ENCODE measurements around the gene ZFAND3. TPM values are rescaled to one million over a fixed set of nuclear protein-coding genes. Genes with fewer than 3 reads are reported as not detected.
A peak's percentile ranks its signal among the peaks of the same experiment; 100 is the strongest.

The ZFAND3 gene
- total RNA-seq, 1 experiment from 2014 or later, result 107 TPM

GRCh38 chr6:37930288-37930971 lies 110.9 kb downstream of the ZFAND3 start:
- no TSS peak for BruUV-seq (replicated peaks)
- H3K36me3 ChIP-seq (ENCODE audit: control insufficient read depth, insufficient read depth, low read length), result no peaks in the 10 kb centered on the region
- H3K27me3 ChIP-seq (replicated peaks; ENCODE audit: control insufficient read depth, insufficient read depth, low read length), result no peaks in the 10 kb centered on the region
- Mint-ChIP-seq H3K27ac (ENCODE audit: unreplicated experiment) (no peak overlapping the region), H3K4me3 (ENCODE audit: unreplicated experiment) (no peak overlapping the region), H3K4me1 (ENCODE audit: low read depth, unreplicated experiment) (peaks cover 7% of the 10 kb centered on the region), H3K27me3 (ENCODE audit: insufficient read depth, unreplicated experiment) (no peaks in the 10 kb centered on the region), H3K9me3 (ENCODE audit: unreplicated experiment) (no peaks in the 10 kb centered on the region), H3K36me3 (ENCODE audit: insufficient read depth, unreplicated experiment) (peaks cover 25% of the 10 kb centered on the region)
- peaks cover 18% of the 10 kb centered on the region; the same call in 1 of the 2 replicates for H3K4me1 ChIP-seq
- no peak overlapping the region for H3K4me3 ChIP-seq (ENCODE audit: low read depth, low read length)
- no peaks in the 10 kb centered on the region for H3K9me3 ChIP-seq
- DNase-seq, result no peak
- POLR2A ChIA-PET, result interaction anchor here (0.6 kb wide), 1 partner anchor 58 kb away, joined by 4 read pairs; no protein-coding TSS in a partner anchor
- no peak for TF ChIP-seq CTCF (IDR thresholded peaks at IDR 0.05; ENCODE audit: insufficient read depth in 1 of 2, low read depth in 1 of 2, low read length in 1 of 2, severe bottlenecking in 1 of 2, unreplicated experiment in 1 of 2)
- intact Hi-C loops (cut with micrococcal nuclease; ENCODE audit: unreplicated experiment), result no loop called here
- CTCF ChIA-PET, result interaction anchor here (0.6 kb wide), 1 partner anchor 112 kb away, joined by 3 read pairs; no protein-coding TSS in a partner anchor

- no peaks in the 10 kb centered on the region for H3K9me3 Mint-ChIP-seq (ENCODE audit: unreplicated experiment)
- POLR2A ChIA-PET, result no interaction called here
- no peaks in the 10 kb centered on the region for H3K9me3 ChIP-seq
- no peak overlapping the region for H3K4me3 Mint-ChIP-seq (ENCODE audit: unreplicated experiment)
- DNase-seq, result no peak
- TF ChIP-seq CTCF (IDR thresholded peaks at IDR 0.05; ENCODE audit: insufficient read depth in 1 of 2, low read depth in 1 of 2, low read length in 1 of 2, severe bottlenecking in 1 of 2, unreplicated experiment in 1 of 2), result no peak
- CTCF ChIA-PET, result no interaction called here
- peaks cover 18% of the 10 kb centered on the region; the same call in 1 of the 2 replicates for H3K4me1 ChIP-seq
- peaks cover 7% of the 10 kb centered on the region for H3K4me1 Mint-ChIP-seq (ENCODE audit: low read depth, unreplicated experiment)
- intact Hi-C loops (cut with micrococcal nuclease; ENCODE audit: unreplicated experiment), result no loop called here
- no peaks in the 10 kb centered on the region for H3K27me3 ChIP-seq (replicated peaks; ENCODE audit: control insufficient read depth, insufficient read depth, low read length)
- no peak overlapping the region for H3K27ac Mint-ChIP-seq (ENCODE audit: unreplicated experiment)
- no peaks in the 10 kb centered on the region for H3K27me3 Mint-ChIP-seq (ENCODE audit: insufficient read depth, unreplicated experiment)
- H3K36me3 ChIP-seq (ENCODE audit: control insufficient read depth, insufficient read depth, low read length), result no peaks in the 10 kb centered on the region
- TSS peak; percentile 19 for BruUV-seq (replicated peaks)
- peaks cover 22% of the 10 kb centered on the region for H3K36me3 Mint-ChIP-seq (ENCODE audit: insufficient read depth, unreplicated experiment)
- no peak overlapping the region for H3K4me3 ChIP-seq (ENCODE audit: low read depth, low read length)
Measured at GRCh38 chr6:37931066-37931465, 111.5 kb downstream of the ZFAND3 start.

GRCh38 chr6:37934276-37934675 lies 114.7 kb downstream of the ZFAND3 start:
- TF ChIP-seq CTCF (IDR thresholded peaks at IDR 0.05; ENCODE audit: insufficient read depth in 1 of 2, low read depth in 1 of 2, low read length in 1 of 2, severe bottlenecking in 1 of 2, unreplicated experiment in 1 of 2), result no peak
- CTCF ChIA-PET, result no interaction called here
- intact Hi-C loops (cut with micrococcal nuclease; ENCODE audit: unreplicated experiment), result no loop called here

More at GRCh38 chr6:37934276-37934675, 114.7 kb downstream of the ZFAND3 start:
- Histone ChIP-seq H3K36me3 (ENCODE audit: control insufficient read depth, insufficient read depth, low read length) (no peaks in the 10 kb centered on the region), H3K9me3 (no peaks in the 10 kb centered on the region), H3K4me3 (ENCODE audit: low read depth, low read length) (no peak overlapping the region), H3K4me1 (peaks cover 11% of the 10 kb centered on the region; the same call in 1 of the 2 replicates), H3K27me3 (replicated peaks; ENCODE audit: control insufficient read depth, insufficient read depth, low read length) (no peaks in the 10 kb centered on the region)
- H3K9me3 Mint-ChIP-seq (ENCODE audit: unreplicated experiment), result no peaks in the 10 kb centered on the region
- no peak overlapping the region for H3K27ac Mint-ChIP-seq (ENCODE audit: unreplicated experiment)
- BruUV-seq (replicated peaks), result no TSS peak
- peaks cover 22% of the 10 kb centered on the region for H3K36me3 Mint-ChIP-seq (ENCODE audit: insufficient read depth, unreplicated experiment)
- peaks cover 7% of the 10 kb centered on the region for H3K4me1 Mint-ChIP-seq (ENCODE audit: low read depth, unreplicated experiment)
- POLR2A ChIA-PET, result interaction anchor here (0.6 to 0.7 kb wide), 2 partner anchors 78 to 97 kb away, joined by 6 to 7 read pairs; no protein-coding TSS in a partner anchor
- H3K27me3 Mint-ChIP-seq (ENCODE audit: insufficient read depth, unreplicated experiment), result no peaks in the 10 kb centered on the region
- H3K4me3 Mint-ChIP-seq (ENCODE audit: unreplicated experiment), result no peak overlapping the region
- no peak for DNase-seq

Data from Caco-2 (cell line).